ENCODE results near the gene HOXA2. TPM values are rescaled to one million over a fixed set of nuclear protein-coding genes. Genes with fewer than 3 reads are reported as not detected.

The HOXA2 gene
- polyA plus RNA-seq, 1 donor = 3.1 TPM

DNA sequence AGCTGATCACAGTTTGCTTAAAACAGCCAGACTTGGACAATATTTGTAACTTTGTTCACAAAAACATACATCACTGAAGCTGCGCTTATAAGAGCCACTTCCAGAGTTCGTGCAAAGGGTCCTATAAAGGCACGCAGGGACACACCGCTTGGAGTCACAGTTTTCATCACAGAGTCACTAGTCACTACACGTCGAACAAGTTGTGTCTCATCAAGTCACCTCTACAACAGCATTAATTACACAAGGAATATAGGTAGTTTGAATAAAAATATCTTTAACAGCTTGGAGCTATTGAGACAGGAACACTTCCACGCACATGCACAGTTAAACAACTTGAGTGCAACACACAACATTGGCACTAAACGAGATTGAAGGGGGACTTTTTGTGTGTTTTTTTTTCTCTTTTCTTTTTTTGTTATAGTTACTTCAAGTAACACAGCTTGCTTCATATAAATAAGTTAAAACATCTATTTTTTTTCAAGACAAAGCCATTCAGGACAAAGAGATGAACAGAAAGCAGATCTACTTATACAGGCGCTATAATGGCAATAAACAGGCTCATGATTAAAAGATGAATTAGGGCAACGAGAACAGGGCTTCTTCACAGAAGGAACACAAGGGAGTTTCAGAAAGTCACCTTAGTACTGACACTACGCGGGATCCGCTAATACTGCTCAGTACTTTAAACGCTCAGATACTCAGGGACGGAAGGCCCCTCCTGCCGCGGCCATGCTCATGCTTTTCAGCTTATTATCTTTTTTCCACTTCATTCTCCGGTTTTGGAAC, 38.8 kb upstream of the HOXA2 start:
- DNase-seq (ENCODE audit: low read depth) = no peak

- DNase-seq (ENCODE audit: low read depth) = no peak
Observed at GRCh38 chr7:27140126-27140857, 37.8 kb upstream of the HOXA2 start.

GRCh38 chr7:27139334-27140125, 37.0 kb upstream of the HOXA2 start:
- DNase-seq (ENCODE audit: low read depth) = no peak

DNA sequence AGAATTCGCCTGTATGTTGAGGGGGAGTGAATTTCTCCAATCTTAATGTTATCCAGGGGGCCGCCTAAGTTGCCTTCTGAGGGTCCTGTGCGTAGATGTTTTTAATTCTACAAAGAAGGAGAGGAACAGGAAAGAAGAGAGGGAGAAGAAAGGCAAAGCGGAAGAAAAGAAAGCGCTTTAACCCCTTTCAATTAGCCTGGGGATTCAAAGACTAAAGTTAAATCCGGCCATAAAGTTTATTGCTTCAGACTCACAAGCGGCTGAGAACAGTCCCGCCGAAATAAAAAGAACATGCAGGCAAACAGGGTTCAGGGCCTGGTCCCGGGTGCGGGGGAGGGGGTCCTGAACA, 36.5 kb upstream of the HOXA2 start:
- no peak for DNase-seq (ENCODE audit: low read depth)

GRCh38 chr7:27138472-27138871, 36.0 kb upstream of the HOXA2 start:
- DNase-seq (ENCODE audit: low read depth) = no peak

DNA sequence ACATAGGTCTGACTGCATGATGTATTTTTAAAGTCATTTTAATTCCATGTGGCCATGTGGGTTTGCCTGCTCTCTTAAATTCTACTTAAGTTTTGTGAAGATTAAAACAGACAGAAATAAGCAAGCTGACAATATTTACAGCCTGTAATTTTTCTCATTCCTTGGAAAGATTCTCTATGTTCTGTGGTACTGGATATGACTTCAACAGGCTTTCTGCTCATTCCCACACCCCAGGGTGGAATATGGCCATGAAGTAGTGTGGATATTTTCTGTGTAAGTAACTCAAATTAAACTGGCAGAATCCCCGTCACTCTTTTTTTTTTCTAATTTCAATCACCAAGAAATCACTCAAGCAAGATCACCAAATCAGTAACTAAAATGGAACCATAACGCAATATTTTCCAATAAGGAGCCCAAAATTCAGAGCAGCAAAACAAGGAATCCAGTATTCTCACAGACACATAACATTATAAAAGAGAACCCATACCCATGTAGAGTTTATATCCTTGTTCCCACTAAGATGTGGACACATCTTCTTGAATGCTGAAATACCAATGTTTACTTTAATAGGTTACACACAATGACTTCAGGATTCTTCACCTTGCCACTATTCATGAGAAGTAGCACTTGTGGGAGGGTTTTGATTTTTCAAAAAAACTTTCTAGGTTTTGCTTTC, 35.3 kb upstream of the HOXA2 start:
- DNase-seq (ENCODE audit: low read depth) = no peak

DNA sequence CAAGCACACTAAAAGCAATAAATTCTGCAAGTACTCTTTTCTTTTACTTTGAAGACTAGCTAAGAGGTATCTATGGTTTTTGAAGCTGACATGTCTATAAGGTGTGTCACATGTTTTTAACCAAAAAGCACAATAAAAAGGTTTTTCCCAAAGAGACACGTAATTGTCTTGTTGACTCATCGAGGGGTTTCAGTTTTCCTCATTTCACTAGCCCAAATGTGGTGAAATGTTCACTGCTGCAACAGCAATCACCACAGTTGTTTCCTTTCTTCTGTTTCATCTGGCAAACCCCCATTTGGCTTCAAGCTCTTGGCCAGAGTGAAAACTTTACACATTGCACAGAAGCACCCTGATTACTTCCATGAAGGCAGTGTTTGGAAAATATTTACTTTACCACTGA, 31.9 kb upstream of the HOXA2 start:
- DNase-seq (ENCODE audit: low read depth) = no peak

DNA sequence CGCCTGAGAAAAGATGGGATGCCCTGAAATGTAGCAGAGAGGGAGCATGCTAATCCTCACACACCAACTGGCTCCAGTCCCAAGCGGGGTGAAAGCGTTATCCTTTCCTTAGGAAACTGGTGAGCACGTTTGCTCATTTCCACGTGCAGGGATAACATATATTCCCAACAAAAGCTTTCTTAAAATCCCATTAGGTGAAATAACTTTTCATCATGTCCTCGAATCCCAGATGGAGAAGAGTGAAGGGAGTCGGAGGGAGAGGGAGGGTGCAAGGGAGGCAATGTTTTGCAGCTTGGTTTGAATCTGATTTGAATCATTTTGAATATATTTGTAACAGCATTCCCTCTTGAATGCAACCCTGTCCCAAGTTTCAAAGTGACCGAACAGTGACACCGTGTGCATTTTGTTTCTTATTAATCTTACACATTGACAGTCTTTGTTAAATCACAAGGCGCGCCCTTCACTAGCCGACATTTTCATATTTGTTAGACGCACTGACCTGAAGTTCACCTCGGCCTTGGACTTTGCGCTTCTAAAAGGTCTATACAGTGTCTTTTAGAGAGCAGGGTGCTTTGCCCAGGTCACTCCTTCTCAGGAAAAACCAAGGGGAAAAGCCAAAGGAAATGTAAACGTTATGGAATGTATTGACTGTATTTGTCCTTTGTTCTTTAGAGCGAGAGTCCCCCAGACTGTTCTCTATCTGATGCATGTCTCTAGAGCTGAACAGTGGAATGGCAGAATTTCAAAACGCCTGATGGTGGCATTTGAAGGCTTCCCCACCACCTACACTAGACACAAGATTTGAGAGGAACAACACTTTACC, 31.1 kb upstream of the HOXA2 start:
- no peak for DNase-seq (ENCODE audit: low read depth)

DNA sequence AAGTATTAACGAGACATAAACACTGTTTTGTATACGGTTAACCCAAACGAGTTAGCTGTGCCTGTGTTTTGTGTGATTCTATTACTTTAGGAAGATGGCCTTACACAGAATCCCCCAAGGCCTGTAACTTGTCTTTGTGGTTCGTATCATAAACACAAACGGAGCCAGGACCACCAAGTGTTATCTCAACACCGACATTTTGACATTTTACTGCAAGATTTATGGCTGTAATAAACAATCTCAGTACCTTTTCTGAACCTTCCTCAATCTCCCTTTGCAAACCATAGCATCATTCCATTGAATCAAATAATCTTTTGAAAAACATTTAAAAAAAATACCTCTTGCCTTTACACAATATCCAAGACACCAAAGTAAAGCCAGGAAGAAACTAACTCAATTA, 30.5 kb upstream of the HOXA2 start:
- no peak for DNase-seq (ENCODE audit: low read depth)

DNA sequence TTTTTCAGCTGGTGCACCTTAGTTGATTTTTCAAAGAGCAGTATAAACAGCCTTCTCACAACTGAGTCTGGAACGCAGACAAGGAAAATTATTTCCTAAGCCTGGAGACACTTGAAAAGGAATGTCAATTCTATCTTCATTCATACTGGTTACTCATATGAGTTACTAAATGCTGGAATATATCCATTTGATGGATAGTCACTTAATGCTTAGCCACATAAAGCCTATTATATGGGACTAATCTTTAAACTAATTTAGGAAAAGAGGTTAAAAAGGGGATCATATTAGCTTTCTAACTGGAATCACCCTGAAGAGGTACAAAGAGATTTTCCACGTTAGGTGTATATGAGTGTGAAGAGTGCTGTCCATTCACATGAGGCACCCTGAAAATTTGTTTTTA, 29.7 kb upstream of the HOXA2 start:
- DNase-seq (ENCODE audit: low read depth) = no peak

DNA sequence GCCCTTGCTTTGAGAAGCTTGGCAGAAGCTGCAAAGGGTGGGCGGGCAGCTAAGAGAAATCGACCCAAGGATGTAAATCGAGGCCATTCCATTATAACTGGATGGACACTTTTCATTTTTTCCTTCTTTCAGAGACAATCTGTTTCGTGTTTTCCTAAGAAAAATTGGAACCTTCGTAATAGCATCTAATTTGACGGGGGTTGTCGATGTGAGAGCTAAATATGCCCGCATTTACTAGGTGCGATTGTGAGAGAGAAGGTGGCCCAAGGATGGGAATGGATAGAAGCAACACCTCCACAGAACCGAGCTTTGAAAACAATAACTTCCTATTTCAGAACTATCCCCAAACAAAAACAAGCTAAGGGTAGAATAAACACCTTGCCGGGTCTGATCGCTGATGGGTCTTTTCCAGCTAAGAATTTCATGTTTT, 28.9 kb upstream of the HOXA2 start:
- no peak for DNase-seq (ENCODE audit: low read depth)

GRCh38 chr7:27130540-27131389, 28.3 kb upstream of the HOXA2 start, which contains the start of gene HOXA4:
TSS of gene HOXA4 (minus strand) at chr7:27130757. CDS start at chr7:27130733, 24 bp downstream.
- no peak for DNase-seq (ENCODE audit: low read depth)

DNA sequence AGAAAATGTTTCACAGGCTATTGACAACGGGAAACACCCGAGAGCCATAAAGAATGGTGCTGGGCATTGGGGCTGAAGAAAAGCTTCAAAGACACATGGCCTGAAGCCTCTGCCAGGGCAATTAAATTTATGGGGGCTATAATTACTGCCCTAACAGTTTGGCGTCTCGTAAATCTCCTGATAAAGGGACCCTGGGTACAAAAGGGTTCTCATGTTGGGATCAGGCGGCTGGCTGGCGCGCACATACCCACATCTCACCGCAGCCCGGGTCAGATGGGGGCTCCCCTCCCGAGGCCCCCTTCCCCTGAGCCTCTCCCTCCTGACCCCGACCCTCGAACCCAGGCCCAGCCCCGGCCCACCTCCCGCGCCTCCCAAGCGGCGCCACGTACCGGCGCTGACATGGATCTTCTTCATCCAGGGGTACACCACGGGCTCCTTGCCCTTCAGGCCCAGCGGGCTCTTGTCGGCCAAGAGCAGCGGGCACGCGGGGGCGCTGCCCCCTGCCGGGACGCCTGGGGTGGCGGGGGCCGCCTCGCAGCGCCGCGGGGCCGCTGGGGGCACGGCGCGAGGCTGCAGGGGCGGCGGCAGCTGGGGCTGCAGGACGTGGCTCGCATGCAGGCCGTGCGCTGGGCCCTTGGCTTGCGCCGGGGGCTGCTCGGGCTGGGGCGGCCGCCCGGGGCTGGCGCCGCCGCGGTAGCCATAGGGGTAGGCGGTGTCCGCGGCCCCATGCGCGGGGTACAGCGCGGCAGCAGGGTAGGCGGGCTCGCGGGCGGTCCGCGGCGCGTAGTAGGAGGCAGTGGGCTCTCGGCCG, 27.5 kb upstream of the HOXA2 start:
- DNase-seq (ENCODE audit: low read depth) = no peak

GRCh38 chr7:27128776-27129728, 26.6 kb upstream of the HOXA2 start:
- no peak for DNase-seq (ENCODE audit: low read depth)

GRCh38 chr7:27128034-27128433, 25.6 kb upstream of the HOXA2 start:
- no peak for DNase-seq (ENCODE audit: low read depth)

GRCh38 chr7:27126596-27127327, 24.3 kb upstream of the HOXA2 start:
- DNase-seq (ENCODE audit: low read depth) = no peak

- DNase-seq (ENCODE audit: low read depth) = no peak
Observed at GRCh38 chr7:27125986-27126394, 23.5 kb upstream of the HOXA2 start.

Measured in forelimb muscle (tissue), 1 donor.